Head of caudate nucleus (tissue), 42 donors: ENCODE measurements around the gene ZNF569.
"Not testable (repeated sequence)": the region's sequence is repeated elsewhere in the genome, so short reads cannot be mapped to it uniquely, and the experiment has no call there.

ENCODE experiments used
- DNase-seq, 42 donors: peaks; one replicate each; pipeline versions ENCODE4 v3.0.0 to v3.0.0-alpha.2; 2020 to 2021; ENCODE audit warnings: mixed read lengths in 7 of 42
- intact Hi-C: fragments of 100-400 bp; cut with DNase I; formaldehyde crosslinking; loops from one replicate; pipeline ENCODE4 v1.15.0; 2022

Gene ZNF569

DNA sequence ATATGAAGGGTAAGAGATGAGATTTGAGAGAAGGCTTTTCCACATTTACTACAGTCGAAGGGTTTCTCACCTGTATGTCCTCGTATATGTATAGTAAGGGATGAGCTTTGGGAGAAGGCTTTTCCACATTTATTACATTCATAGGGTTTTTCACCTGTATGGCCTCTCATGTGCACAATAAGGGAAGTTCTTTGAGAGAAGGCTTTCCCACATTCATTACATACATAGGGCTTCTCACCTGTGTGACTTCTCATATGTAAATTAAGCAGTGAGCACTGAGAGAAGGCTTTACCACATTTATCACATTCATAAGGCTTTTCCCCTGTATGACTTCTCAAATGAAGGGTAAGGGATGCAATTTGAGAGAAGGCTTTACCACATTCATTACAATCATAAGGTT is 54.5 kb downstream of the ZNF569 start:
- no peak for DNase-seq
- intact Hi-C loops, result no loop called here

DNA sequence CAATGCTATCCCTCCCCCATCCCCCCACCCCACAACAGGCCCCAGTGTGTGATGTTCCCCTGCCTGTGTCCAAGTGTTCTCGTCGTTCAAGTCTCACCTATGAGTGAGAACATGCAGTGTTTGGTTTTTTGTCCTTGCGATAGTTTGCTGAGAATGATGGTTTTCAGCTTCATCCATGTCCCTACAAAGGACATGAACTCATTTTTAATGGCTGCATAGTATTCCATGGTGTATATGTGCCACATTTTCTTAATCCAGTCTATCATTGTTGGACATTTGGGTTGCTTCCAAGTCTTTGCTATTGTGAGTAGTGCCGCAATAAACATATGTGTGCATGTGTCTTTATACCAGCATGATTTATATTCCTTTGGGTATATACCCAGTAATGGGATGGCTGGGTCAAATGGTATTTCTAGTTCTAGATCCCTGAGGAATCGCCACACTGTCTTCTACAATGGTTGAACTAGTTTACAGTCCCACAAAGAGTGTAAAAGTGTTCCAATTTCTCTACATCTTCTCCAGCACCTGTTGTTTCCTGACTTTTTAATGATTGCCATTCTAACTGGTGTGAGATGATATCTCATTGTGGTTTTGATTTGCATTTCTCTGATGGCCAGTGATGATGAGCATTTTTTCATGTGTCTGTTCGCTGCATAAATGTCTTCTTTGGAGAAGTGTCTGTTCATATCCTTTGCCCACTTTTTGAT is 61.0 kb downstream of the ZNF569 start:
- intact Hi-C loops, result not testable (repeated sequence)

DNA sequence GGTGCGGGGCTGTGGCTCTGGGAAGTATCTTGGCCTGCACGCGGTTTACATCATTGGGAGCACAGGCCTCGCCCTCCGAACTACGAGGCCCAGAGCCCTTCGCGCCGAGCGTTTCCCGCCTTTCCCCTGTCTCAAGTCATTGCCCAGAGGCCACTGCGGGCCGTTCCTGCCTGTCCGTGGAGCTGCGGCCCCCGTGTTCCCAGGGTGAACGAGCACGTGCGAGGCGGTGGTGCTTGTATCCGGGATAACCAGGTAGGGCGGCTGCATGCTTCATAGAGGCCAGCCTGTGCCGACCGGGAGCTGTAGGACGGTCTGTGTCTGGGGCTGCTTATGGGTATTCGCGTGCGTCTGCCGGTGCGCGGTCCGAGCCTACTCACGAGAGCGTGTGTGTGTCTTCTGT is 63.8 kb downstream of the ZNF569 start:
- intact Hi-C loops, result no loop called here
- no peak for DNase-seq

More for the DNA sequence above, 61.0 kb downstream of the ZNF569 start:
- DNase-seq, result not testable (repeated sequence)

GRCh38 chr19:37401078-37401477 is 66.2 kb downstream of the ZNF569 start:
- intact Hi-C loops, result no loop called here
- DNase-seq, result no peak

DNA sequence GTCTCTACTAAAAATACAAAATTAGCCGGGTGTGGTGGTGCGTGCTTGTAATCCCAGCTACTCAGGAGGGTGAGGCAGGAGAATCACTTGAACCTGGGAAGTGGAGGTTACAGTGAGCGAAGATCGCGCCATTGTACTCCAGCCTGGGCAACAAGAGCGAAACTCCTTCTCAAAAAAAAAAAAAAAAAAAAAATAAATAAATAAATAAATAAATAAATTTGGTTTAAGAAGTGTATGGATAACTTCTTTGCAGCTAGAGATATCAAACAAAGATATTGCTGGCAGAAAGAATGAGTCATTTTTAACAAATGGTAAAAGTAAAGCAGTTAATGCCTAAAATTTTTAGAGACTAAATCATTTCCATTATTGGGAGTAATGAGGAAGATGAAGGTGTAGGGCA is 75.8 kb downstream of the ZNF569 start:
- DNase-seq, intact Hi-C loops: not testable (repeated sequence)

GRCh38 chr19:37389234-37389633 is 78.0 kb downstream of the ZNF569 start:
- intact Hi-C loops, result no loop called here
- DNase-seq, result no peak

GRCh38 chr19:37370880-37371661 is 96.2 kb downstream of the ZNF569 start, which contains the start of gene ZNF527:
Gene ZNF527, plus strand, starts transcription at chr19:37371099. Its CDS starts 3,100 bp downstream, at chr19:37374199.
- DNase-seq, result peak; percentile 97 to 100 (median 99)
- intact Hi-C loops, result loop anchor here (2.0 to 5.0 kb wide), 3 partner anchors 36 to 399 kb away; partner anchors contain the start of genes ZNF569 and ZNF570

DNA sequence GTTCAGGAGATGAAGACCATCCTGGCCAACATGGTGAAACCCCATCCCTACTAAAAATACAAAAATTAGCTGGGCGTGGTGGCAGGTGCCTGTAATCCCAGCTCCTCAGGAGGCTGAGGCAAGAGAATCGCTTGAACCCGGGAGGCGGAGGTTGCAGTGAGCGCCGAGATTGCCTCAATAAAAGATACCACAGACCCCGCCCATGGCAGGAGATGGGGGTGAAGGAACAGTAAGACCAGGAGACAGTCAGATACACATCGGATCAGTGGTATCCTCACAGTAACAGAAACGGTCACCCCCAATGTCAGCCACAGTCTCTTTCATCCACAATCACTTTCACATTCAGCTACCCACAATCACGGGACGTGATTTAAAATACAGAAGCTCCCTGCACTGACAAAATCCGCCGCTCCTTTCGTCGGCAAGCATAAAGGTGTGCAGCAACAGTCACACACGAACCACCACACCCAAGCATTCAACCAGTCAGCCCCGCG is 96.8 kb downstream of the ZNF569 start:
- DNase-seq, result peak in 26 of 42 donors; percentile 13 to 57 (median 32)
- intact Hi-C loops, result loop anchor here (2.0 to 5.0 kb wide), 3 partner anchors 36 to 398 kb away; partner anchors contain the start of genes ZNF569 and ZNF570

- no peak for DNase-seq
Observed at GRCh38 chr19:37362733-37363132, 104.5 kb downstream of the ZNF569 start.

DNA sequence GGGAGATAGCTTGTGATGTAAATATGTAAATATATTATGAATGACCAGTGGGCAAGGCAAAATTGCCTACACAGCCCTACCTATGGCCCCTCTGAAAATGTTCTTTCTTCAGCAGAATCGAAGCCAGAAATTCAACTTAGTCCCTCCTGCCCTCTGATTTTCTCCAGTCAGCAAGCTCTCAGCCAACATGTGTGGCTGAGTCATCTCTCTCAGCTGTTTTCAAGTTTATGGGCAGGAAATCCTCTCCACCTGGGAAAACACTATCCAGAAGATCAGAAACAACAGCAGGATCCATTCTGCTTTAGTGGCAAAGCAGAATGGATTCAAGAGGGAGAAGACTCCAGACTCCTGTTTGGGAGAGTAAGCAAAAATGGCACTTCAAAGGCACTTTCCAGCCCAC is 105.2 kb downstream of the ZNF569 start:
- intact Hi-C loops, result no loop called here
- DNase-seq, result no peak

More at GRCh38 chr19:37362733-37363132, 104.5 kb downstream of the ZNF569 start:
- intact Hi-C loops, result no loop called here
